ENCODE measurements around the gene LYST.
"Not testable (repeated sequence)": the region's sequence is repeated elsewhere in the genome, so short reads cannot be mapped to it uniquely, and the experiment has no call there.

LYST gene

GRCh38 chr1:235657747-235658526 lies 208.8 kb downstream of the LYST start:
- no peak for DNase-seq (ENCODE audit: low read depth)

DNA sequence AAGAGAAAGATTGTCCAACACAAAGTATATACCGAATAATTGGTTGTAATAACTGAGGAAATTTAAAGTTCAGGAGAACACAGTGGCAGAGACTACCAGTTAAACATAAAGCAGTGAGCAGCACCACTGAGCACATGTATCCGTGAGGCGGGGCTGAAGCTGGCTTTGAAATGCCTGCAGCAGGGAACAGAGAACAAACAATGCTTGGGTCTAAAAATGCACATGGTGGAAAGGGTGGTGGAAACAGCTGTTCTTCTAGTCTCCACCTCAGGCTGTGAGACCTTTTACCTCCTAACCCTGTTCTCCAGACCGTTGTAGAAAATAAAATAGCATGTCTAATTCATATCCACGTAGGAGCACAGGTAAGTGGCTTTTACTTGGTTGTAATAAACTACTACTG lies 209.4 kb downstream of the LYST start:
- no peak for DNase-seq (ENCODE audit: low read depth)

DNA sequence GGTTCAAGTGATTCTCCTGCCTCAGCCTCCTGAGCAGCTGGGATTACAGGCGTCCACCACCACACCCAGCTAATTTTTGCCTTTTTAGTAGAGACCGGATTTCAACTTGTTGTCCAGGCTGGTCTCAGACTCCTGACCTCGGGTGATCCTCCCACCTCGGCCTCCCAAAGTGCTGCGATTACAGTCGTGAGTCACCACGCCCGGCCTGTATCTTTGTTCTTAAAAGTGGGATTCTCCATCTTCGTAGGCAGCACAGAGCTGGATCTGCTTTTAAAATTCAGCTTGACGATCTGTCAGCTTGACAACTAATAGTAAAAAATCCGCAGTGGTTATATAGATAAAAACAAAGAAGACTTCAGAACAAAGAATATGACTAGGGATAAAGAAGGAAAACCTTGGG lies 214.3 kb downstream of the LYST start:
- no peak for DNase-seq (ENCODE audit: low read depth)

DNA sequence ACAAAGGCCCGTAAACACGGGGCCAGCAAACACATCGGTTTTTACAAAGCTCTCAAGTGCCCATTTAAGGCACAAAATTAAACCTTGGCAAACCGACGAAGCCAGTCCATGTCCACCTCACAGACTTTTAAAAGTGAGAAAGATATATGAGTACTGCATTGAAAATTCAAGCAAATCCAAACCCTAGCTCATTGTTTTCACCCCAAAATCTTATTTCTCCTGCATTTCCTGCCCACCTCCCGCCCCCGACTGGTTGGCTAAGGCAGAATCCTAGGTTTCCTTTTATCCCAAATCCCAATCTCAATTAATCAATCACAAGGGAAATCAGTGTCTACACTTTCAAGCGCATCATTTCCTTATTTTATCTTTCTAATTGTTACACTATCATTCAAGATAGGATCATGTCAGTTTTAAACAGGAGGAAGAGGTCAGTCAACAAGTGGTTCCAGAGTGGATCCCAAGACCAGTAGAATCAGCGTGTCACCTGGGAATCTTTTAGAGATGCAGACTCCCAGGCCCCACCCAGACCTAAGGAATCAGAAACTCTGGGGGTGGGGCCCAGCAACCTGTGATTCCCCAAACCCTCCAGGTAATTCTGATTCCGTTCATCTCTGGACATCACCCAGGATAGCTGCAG lies 215.4 kb downstream of the LYST start:
- DNase-seq (ENCODE audit: low read depth) = no peak

GRCh38 chr1:235650341-235651169 lies 216.2 kb downstream of the LYST start:
- DNase-seq (ENCODE audit: low read depth) = no peak

GRCh38 chr1:235649368-235650163 lies 217.1 kb downstream of the LYST start, which contains the start of gene GNG4:
GNG4 (minus strand) TSS chr1:235649784; CDS start chr1:235583838, 65,946 bp downstream.
- no peak for DNase-seq (ENCODE audit: low read depth)

GRCh38 chr1:235648954-235649367 lies 217.7 kb downstream of the LYST start:
- DNase-seq (ENCODE audit: low read depth) = peak; percentile 34

GRCh38 chr1:235648407-235648907 lies 218.2 kb downstream of the LYST start:
- no peak for DNase-seq (ENCODE audit: low read depth)

DNA sequence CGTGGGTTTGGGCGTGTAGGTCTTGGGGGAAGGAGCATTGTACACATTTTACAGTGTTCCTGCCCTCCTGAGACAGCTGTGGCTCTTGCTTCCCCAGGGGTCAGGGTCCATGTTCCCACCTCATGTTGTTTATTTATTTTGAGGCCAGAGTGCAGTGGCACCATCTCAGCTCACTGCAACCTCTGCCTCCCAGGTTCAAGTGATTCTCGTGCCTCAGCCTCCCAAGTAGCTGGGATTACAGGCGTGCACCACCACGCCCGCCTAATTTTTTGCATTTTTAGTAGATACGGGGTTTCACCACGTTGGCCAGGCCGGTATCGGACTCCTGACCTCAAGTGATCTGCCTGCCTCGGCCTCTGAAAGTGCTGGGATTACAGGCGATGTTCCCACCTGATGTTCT lies 219.2 kb downstream of the LYST start:
- not testable (repeated sequence) for DNase-seq (ENCODE audit: low read depth)

GRCh38 chr1:235646463-235646862 lies 220.2 kb downstream of the LYST start:
- no peak for DNase-seq (ENCODE audit: low read depth)

DNA sequence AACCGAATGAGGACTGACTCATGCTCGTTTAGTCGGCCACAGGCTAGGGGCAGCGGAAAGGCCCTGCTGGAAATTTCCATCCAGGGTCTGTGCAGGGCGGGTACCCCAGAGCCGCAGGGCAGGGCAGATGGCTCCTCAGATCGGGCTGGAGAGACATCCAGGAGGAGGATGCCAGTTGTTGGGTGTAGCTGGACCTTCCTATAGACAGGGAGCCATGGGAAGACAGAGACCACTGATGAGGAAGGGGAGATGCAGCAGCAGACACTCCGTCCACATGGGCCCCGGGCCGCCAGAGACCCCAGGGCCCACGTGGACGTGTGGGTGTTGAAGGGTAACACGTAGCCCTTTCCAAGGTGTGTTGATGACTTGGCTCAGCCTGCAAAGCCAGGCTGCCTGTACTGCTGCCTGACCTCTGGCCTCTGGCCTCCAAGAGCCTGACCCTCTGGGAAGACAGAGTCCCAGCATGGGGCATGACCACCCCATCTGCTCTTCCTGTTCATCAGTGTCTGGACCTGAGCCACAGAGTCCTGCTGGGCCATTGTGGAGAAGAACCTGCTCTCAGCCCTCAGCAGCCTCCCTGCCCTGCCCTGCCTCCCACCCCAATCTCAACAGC lies 221.9 kb downstream of the LYST start:
- DNase-seq (ENCODE audit: low read depth) = no peak

- no peak for DNase-seq (ENCODE audit: low read depth)
Measured at GRCh38 chr1:235643837-235644692, 222.6 kb downstream of the LYST start.

DNA sequence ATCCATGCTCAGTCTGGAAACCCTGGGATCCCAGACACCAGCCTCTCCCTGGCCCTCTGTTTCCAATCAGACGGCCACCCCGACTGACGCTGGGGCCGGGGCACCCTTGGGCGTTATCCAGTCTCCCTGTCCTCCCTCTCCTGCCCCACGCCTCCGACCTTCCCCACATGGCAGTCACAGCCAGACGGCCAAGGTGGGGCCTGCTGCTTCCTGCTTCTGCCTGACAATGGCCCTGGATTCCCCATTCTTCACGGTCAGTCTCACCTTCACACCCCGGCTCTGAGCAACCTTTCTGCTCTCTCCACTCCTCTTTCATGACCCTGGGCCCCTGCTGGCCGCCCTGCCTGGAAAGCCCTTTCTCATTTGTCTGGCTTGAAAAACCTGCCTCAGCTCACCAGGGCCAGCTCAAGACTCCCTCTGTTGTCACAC lies 223.7 kb downstream of the LYST start:
- no peak for DNase-seq (ENCODE audit: low read depth)

DNA sequence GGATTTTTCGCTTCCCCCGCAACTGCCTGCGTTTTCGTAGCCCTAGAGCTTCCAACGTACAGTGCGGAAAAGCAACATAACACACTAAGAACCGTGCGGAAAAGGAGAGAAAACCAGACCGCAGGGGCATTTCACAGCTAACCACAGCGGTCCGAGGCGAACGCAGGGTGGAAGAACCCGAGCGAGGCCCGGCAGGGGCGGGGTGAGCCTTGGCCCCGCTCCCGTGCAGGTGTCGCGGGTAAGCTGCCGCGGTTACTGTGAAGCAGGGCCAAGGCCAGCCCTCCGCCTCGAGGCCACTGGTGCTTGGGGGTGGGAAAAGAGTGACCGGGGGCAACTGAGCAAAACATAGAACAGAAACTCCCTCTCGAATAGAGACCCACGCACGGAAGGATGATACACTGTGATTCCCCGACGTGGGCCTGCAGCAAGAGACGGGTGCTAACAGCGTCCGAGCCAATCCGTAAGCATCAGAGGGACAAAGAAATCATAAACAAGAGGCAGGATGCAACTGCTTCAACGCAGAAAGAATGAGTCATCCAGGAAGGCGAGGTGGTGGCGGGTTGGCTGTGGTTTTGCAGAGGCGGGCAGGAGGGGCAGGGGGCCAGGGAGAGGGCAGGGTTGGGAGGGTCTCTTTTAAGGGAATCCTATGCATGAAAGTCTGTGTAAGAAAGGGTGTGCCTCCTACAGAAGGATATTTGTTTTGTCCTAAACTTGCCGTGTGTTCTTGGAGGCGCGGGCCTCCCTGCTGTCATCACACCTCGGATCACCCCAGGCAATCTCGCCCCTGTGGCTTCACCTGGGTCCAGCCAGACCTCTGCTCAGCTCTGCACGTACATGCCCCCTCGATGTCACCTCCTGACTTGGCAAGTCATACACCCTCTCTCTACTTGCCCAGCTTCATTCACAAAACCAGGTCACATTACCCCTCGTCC lies 224.4 kb downstream of the LYST start:
- peak; percentile 58 for DNase-seq (ENCODE audit: low read depth)

DNA sequence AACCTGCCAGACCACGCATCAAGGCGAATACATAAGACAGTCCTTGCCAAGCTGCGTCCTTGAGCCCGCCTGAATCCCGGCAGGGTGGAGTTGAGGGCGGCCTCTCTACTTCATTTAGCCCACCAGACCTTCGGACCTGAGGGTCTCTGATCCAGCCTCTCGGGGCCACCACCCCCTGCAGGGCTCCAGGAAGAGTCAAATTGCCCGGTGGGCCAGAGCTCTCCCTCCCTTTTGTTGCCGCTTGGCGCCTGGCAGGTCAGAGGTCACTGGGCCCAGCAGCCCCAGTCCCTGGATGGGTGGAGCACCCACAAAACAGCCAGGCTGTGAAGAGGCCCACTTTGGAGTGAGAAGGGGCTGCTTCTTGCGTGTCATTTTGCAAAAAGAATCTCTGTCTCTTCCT lies 226.1 kb downstream of the LYST start:
- DNase-seq (ENCODE audit: low read depth) = no peak

DNA sequence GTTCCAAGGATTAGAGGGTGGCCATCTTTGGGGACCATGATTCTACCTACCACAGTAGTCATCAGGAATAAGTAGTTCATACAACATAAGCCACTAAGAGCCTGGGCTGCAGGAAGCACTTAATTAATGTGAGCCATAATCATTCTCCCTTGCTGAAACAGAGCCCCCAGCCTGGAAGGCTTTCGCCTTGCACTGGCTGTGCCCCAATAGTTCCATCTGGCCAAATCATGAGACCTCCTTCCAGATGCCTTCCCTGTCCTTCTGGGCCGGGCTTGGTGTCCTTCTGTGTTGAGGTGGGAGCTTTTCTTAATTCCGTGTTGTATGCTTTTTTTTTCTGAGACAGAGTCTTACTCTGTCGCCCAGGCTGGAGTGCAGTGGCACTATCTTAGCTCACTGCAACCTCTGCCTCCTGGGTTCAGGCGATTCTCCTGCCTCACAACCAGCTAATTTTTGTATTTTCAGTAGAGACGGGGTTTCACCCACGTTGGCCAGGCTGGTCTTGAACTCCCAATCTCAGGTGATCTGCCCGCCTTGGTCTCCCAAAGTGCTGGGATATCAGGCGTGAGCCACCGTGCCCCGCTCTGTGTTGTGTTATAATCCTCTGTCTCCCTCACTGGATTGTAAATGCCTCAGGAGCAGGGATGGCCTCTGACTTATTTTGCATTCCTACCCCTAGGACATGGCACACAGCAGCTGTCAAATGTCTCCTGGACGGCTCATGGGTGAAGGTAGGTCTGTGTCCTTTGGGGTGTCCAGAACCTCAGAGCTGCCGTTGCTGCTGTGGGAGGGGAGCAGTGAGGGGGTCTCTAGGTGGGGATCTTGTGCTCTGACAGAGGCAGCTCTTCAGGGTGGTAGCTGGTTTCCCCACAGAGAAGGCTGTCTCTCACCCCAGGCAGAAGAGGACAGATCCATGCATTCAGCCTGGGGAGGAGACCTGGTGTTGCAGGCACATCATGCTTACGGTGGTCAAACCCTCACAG lies 227.2 kb downstream of the LYST start:
- DNase-seq (ENCODE audit: low read depth) = no peak

- not testable (repeated sequence) for DNase-seq (ENCODE audit: low read depth)
Measured at GRCh38 chr1:235638612-235639011, 228.1 kb downstream of the LYST start.
